Activated T-cell treated with anti-CD3 and anti-CD28 coated beads, Interleukin-2, amount 50 U/mL, for 4 hours (primary cell): ENCODE data around the gene KCTD20. TPM values are rescaled to one million over a fixed set of nuclear protein-coding genes. Genes with fewer than 3 reads are reported as not detected.
"Not testable (repeated sequence)": the region's sequence is repeated elsewhere in the genome, so short reads cannot be mapped to it uniquely, and the experiment has no call there.

ENCODE experiments used
- ATAC-seq, 2 donors: fragments of 200-7000 bp; cut with Tn5 transposase; one replicate each; pipeline ENCODE4 v1.10.0; 2021
- DNase-seq: peaks from one replicate; pipeline ENCODE4 v3.0.0-alpha.2; 2020
- H3K27me3 Mint-ChIP-seq: one replicate; pipeline ENCODE4 v1.8.0; 2021; ENCODE audit warnings: low read depth, mixed read lengths
- H3K36me3 Mint-ChIP-seq: one replicate; pipeline ENCODE4 v1.8.0; 2022; ENCODE audit warnings: mixed read lengths; ENCODE audit not compliant: insufficient read depth
- H3K4me1 Mint-ChIP-seq: one replicate; pipeline ENCODE4 v1.8.0; 2021; ENCODE audit warnings: low read depth, mixed read lengths
- H3K4me3 Mint-ChIP-seq: one replicate; pipeline ENCODE4 v1.8.0; 2021; ENCODE audit warnings: mild to moderate bottlenecking, moderate library complexity, mixed read lengths
- H3K9me3 Mint-ChIP-seq: one replicate; pipeline ENCODE4 v1.8.0; 2021; ENCODE audit warnings: mixed read lengths
- total RNA-seq, 3 donors: library from RNA; stranded (reverse); gene quantifications; one replicate each; pipeline ENCODE4 v1.2.1, GENCODE V29; 2021

The KCTD20 gene
- total RNA-seq, 3 donors from 2014 or later = 41.7 to 47.4 (median 44.6) TPM

- no peak for ATAC-seq
- Mint-ChIP-seq H3K27me3 (no peaks in the 10 kb centered on the region), H3K36me3 (peaks cover 20% of the 10 kb centered on the region), H3K9me3 (no peaks in the 10 kb centered on the region), H3K4me1 (peaks cover 29% of the 10 kb centered on the region), H3K4me3 (no peak overlapping the region)
- DNase-seq = no peak
Observed at GRCh38 chr6:36463676-36464075, 20.9 kb downstream of the KCTD20 start.

GRCh38 chr6:36464233-36464632 is 21.4 kb downstream of the KCTD20 start:
- H3K4me1 Mint-ChIP-seq = peaks cover 32% of the 10 kb centered on the region
- no peak for DNase-seq
- ATAC-seq = no peak
- H3K27me3 Mint-ChIP-seq = no peaks in the 10 kb centered on the region
- peaks cover 20% of the 10 kb centered on the region for H3K36me3 Mint-ChIP-seq
- H3K4me3 Mint-ChIP-seq = no peak overlapping the region
- no peaks in the 10 kb centered on the region for H3K9me3 Mint-ChIP-seq

GRCh38 chr6:36467625-36468024 is 24.8 kb downstream of the KCTD20 start:
- DNase-seq = no peak
- ATAC-seq = no peak
- H3K4me1 Mint-ChIP-seq = peaks cover 17% of the 10 kb centered on the region

GRCh38 chr6:36469148-36469661 is 26.4 kb downstream of the KCTD20 start:
- ATAC-seq = no peak
- Mint-ChIP-seq H3K4me3 (no peak overlapping the region), H3K4me1 (peaks cover 9% of the 10 kb centered on the region), H3K9me3 (no peaks in the 10 kb centered on the region), H3K36me3 (peaks cover 19% of the 10 kb centered on the region), H3K27me3 (no peaks in the 10 kb centered on the region)
- no peak for DNase-seq

More at GRCh38 chr6:36467625-36468024, 24.8 kb downstream of the KCTD20 start:
- H3K36me3 Mint-ChIP-seq = peaks cover 22% of the 10 kb centered on the region
- no peak overlapping the region for H3K4me3 Mint-ChIP-seq
- H3K27me3 Mint-ChIP-seq = no peaks in the 10 kb centered on the region
- H3K9me3 Mint-ChIP-seq = no peaks in the 10 kb centered on the region

GRCh38 chr6:36469946-36470345 is 27.1 kb downstream of the KCTD20 start:
- Mint-ChIP-seq H3K4me1 (peaks cover 4% of the 10 kb centered on the region), H3K27me3 (no peaks in the 10 kb centered on the region), H3K4me3 (no peak overlapping the region), H3K9me3 (no peaks in the 10 kb centered on the region), H3K36me3 (peaks cover 20% of the 10 kb centered on the region)
- DNase-seq = no peak
- ATAC-seq = no peak

GRCh38 chr6:36478051-36478526 is 35.3 kb downstream of the KCTD20 start:
- H3K9me3 Mint-ChIP-seq = no peaks in the 10 kb centered on the region
- no peak for ATAC-seq
- DNase-seq = no peak
- H3K27me3 Mint-ChIP-seq = no peaks in the 10 kb centered on the region
- peaks cover 7% of the 10 kb centered on the region for H3K4me1 Mint-ChIP-seq
- H3K4me3 Mint-ChIP-seq = no peak overlapping the region
- H3K36me3 Mint-ChIP-seq = peaks cover 33% of the 10 kb centered on the region

- H3K36me3 Mint-ChIP-seq = peaks cover 34% of the 10 kb centered on the region
- ATAC-seq (no peak), DNase-seq (no peak)
- H3K4me1 Mint-ChIP-seq = peaks cover 7% of the 10 kb centered on the region
- no peak overlapping the region for H3K4me3 Mint-ChIP-seq
- no peaks in the 10 kb centered on the region for H3K9me3 Mint-ChIP-seq
- H3K27me3 Mint-ChIP-seq = no peaks in the 10 kb centered on the region
Observed at GRCh38 chr6:36479256-36479655, 36.5 kb downstream of the KCTD20 start.

GRCh38 chr6:36483326-36483725 is 40.5 kb downstream of the KCTD20 start:
- not testable (repeated sequence) for ATAC-seq
- H3K36me3 Mint-ChIP-seq = peaks cover 42% of the 10 kb centered on the region

GRCh38 chr6:36484736-36485135 is 41.9 kb downstream of the KCTD20 start:
- Mint-ChIP-seq H3K9me3 (no peaks in the 10 kb centered on the region), H3K36me3 (peaks cover 42% of the 10 kb centered on the region), H3K4me1 (no peaks in the 10 kb centered on the region), H3K27me3 (no peaks in the 10 kb centered on the region), H3K4me3 (no peak overlapping the region)
- ATAC-seq (no peak), DNase-seq (no peak)

More at GRCh38 chr6:36483326-36483725, 40.5 kb downstream of the KCTD20 start:
- H3K27me3 Mint-ChIP-seq, H3K4me1 Mint-ChIP-seq, H3K9me3 Mint-ChIP-seq, DNase-seq, H3K4me3 Mint-ChIP-seq: not testable (repeated sequence)

GRCh38 chr6:36487698-36488097 is 44.9 kb downstream of the KCTD20 start:
- H3K27me3 Mint-ChIP-seq = no peaks in the 10 kb centered on the region
- peaks cover 4% of the 10 kb centered on the region for H3K4me1 Mint-ChIP-seq
- no peaks in the 10 kb centered on the region for H3K9me3 Mint-ChIP-seq
- DNase-seq = no peak
- H3K4me3 Mint-ChIP-seq = no peak overlapping the region
- H3K36me3 Mint-ChIP-seq = peaks cover 38% of the 10 kb centered on the region
- ATAC-seq = no peak

- Mint-ChIP-seq H3K4me3 (no peak overlapping the region), H3K9me3 (no peaks in the 10 kb centered on the region), H3K4me1 (peaks cover 5% of the 10 kb centered on the region), H3K27me3 (no peaks in the 10 kb centered on the region), H3K36me3 (peaks cover 39% of the 10 kb centered on the region)
- no peak for ATAC-seq
- DNase-seq = no peak
Observed at GRCh38 chr6:36488221-36488620, 45.4 kb downstream of the KCTD20 start.

GRCh38 chr6:36489426-36489825 is 46.6 kb downstream of the KCTD20 start:
- ATAC-seq = no peak
- Mint-ChIP-seq H3K9me3 (no peaks in the 10 kb centered on the region), H3K36me3 (peaks cover 45% of the 10 kb centered on the region), H3K4me3 (no peak overlapping the region), H3K27me3 (no peaks in the 10 kb centered on the region), H3K4me1 (peaks cover 15% of the 10 kb centered on the region)
- DNase-seq = no peak

- DNase-seq (no peak), ATAC-seq (no peak)
- peaks cover 25% of the 10 kb centered on the region for H3K4me1 Mint-ChIP-seq
- H3K36me3 Mint-ChIP-seq = peaks cover 52% of the 10 kb centered on the region
- no peaks in the 10 kb centered on the region for H3K9me3 Mint-ChIP-seq
- no peak overlapping the region for H3K4me3 Mint-ChIP-seq
- H3K27me3 Mint-ChIP-seq = no peaks in the 10 kb centered on the region
Observed at GRCh38 chr6:36491378-36491965, 48.7 kb downstream of the KCTD20 start.

GRCh38 chr6:36492092-36492491 is 49.3 kb downstream of the KCTD20 start:
- no peak for DNase-seq
- no peak overlapping the region for H3K4me3 Mint-ChIP-seq
- H3K9me3 Mint-ChIP-seq = no peaks in the 10 kb centered on the region
- H3K4me1 Mint-ChIP-seq = peaks cover 25% of the 10 kb centered on the region
- no peaks in the 10 kb centered on the region for H3K27me3 Mint-ChIP-seq
- H3K36me3 Mint-ChIP-seq = peaks cover 52% of the 10 kb centered on the region
- no peak for ATAC-seq

GRCh38 chr6:36492621-36493020 is 49.8 kb downstream of the KCTD20 start:
- H3K9me3 Mint-ChIP-seq = no peaks in the 10 kb centered on the region
- H3K4me1 Mint-ChIP-seq = peaks cover 25% of the 10 kb centered on the region
- no peak overlapping the region for H3K4me3 Mint-ChIP-seq
- H3K36me3 Mint-ChIP-seq = peaks cover 54% of the 10 kb centered on the region
- peak in 1 of 2 donors; percentile 18 for ATAC-seq
- no peak for DNase-seq
- H3K27me3 Mint-ChIP-seq = no peaks in the 10 kb centered on the region
